ENCODE measurements around the gene KIRREL1.

Gene KIRREL1

GRCh38 chr1:157993147-157993917 is at the start of gene KIRREL1:
TSS of gene KIRREL1 (plus strand) at chr1:157993645. CDS start at chr1:157993677, 32 bp downstream.
- no peak for DNase-seq

GRCh38 chr1:157944663-157945280 is 48.7 kb upstream of the KIRREL1 start:
- DNase-seq = no peak

- DNase-seq = peak; percentile 4
Measured at GRCh38 chr1:157948312-157949073, 45.0 kb upstream of the KIRREL1 start.

GRCh38 chr1:157949074-157949354 is 44.4 kb upstream of the KIRREL1 start:
- no peak for DNase-seq

DNA sequence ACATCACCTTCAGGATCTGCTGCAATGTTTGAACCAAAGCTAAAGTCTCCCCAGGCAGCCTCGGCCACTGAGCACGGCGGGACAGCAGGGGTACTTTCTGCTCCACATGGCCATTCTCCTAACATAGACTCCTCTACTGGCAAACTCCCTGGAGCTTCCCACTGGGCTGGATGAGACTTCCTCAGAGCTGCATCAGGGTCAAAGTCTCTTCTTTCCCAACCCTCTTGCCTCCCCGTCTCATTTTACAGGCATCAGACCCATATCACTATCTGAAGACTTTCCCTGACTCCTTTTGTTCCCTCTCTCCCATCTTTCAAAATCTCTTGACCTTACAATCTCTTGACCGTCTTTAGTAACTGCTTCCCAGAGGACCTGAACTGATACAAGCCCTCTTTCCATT is 42.2 kb upstream of the KIRREL1 start:
- DNase-seq = no peak

- DNase-seq = no peak
Measured at GRCh38 chr1:157952601-157953000, 40.8 kb upstream of the KIRREL1 start.

- DNase-seq = no peak
Measured at GRCh38 chr1:157955221-157955620, 38.2 kb upstream of the KIRREL1 start.

DNA sequence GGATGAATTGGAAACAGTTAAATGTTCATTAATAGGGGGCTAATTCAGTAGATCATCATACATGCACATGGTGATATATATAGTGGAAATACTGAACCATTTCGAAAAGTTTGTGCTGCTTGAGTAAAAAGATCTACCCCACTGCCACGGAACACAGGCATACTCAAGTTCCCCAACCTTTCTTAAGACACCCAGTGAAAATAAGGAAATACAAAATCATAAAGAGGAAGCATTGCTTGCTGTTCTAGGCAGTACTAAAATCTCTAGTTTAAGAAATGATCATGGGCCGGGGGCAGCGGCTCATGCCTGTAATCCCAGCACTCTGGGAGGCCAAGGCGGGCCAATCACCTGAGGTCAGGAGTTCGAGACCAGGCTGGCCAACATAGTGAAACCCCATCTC is 37.6 kb upstream of the KIRREL1 start:
- no peak for DNase-seq

DNA sequence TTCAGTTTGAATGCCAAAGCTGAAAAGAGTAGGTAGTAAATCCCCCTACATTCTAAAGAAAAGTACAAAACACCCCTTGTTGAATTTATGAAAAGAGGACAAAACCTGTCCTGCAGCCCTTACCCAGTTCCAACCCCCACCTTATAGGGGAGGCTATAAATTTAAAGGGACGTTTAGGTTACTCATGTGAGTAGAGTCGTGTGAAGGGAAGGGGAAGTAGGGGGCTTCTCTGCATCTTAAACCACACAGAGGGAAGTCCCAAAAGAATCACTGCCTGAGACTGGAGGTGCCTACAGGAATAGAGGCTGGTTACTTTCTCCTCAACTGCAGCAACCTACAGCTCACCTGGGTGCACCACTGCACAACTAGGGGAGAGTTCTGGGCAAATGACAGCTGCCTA is 36.7 kb upstream of the KIRREL1 start:
- no peak for DNase-seq

DNA sequence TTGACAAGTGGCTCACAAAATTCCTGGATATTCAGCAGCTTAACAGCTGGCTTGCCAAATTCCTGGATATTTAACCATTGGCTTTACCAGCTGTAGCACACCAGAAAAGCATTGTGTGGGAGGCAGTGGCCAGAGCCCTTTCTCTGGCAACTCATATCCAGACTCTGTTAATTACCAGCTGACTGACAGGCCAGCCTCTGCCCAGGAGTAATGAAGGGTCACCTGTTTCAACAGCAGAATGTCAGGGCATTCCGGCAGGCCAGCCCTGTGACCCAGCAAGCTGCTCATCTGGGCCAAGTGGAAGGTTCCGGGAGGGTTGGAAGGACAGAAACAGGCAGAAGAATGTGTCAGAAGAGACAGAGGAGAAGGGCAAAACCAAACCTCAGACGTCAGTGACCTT is 35.2 kb upstream of the KIRREL1 start:
- DNase-seq = no peak

- DNase-seq = no peak
Measured at GRCh38 chr1:157959750-157960149, 33.7 kb upstream of the KIRREL1 start.

DNA sequence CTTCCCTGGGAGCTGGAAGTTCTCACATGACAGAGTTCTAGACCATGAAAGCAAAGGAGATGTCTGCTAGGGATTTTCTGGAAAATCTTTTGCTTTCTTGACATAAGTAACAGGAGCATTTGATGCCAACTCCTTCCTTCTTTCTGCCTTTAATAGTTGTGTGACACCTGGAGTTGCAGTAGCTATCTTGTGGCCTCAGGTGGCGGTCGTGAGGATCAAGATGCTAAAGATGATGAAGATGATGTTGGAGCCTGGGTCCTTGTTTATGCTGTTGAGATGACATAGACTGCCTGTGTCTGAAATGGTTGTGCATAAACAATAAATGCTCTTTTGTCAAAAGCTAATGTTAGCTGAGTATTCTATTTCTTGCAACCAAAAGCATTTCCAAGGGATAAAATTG is 32.7 kb upstream of the KIRREL1 start:
- DNase-seq = no peak

DNA sequence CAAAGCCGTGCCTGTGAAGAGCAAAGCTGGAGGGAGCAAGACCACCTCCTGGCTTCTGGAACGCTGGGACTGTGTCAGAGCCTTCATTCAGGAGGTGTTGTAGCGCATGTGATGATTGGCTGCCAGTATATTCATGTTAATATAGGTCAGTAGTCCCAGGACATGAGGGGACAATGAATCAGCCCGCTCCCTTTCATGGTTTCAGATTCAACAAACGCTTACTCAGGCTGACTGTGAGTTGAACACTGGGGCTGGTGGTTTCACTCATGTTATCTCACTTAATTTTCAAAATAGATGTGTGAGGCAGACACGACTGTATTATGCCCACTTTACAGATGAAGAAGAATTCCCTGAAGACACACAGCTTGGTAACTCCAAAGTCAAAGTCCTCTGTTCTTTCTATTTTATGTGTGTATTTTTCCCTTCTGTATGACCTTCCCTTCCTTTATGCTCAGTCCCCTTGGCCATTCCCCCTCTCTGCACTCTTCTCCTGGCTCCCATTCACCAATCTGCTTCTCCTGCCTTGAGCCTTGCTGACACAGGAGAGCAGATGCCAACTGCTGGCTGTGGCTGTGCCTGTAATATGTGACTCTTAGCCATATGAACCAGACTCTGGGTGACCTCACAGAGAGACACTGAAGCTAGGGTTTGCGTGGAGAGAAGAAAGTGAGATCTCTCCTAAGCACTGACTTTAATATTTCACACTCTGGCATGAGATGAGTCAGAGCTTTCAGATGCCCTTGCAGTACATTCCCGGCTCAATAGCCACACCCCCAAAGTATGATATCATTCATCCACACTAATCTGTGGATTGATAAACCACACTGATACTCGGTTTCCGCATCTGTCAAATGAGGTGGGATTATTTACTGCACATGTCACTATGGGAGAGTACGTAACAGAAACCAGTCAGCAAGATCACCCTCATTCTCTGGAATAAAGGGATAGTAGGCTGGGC is 31.4 kb upstream of the KIRREL1 start:
- DNase-seq = no peak

- DNase-seq = peak; percentile 4
Measured at GRCh38 chr1:157963713-157964112, 29.7 kb upstream of the KIRREL1 start.

GRCh38 chr1:157965584-157965983 is 27.9 kb upstream of the KIRREL1 start:
- DNase-seq = no peak

GRCh38 chr1:157966031-157966537 is 27.4 kb upstream of the KIRREL1 start:
- DNase-seq = no peak

DNA sequence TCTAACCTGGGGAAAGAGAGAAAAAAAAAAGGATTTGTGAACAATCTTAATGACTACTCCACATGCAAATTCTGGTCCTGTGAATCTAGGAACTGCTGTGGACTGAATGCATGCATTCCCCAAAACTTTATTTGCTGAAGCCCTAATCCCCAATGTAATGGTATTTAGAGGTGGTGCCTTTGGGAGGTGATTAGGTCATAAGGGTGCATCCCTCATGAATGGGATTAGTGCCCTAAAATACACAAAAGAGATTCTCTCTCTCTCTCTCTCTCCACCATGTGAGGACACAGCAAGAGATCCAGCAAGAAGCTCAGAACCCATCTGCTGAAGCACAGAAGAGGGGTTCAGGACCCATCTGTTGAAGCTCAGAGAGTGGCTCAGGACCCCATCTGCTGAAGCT is 26.2 kb upstream of the KIRREL1 start:
- DNase-seq = no peak

DNA sequence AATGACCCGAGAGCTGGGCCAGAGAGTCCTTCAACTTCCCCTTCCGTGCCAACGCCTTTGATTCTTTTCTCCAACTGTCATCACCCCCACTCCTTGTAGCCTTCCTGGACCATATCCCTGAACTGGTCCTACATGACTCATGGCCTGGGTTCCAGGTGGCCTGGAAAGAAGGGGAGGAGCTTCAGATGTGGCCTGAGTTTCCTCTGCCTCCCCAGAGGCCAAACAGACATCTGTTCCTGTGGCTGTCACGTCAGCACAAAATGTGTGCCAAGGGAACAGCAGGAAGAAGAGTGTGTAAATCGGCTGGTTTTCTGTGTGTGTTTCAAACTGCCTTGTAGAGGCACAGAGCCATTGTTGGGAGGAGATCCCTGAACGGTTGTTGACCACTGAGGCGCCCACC is 24.9 kb upstream of the KIRREL1 start:
- DNase-seq = no peak

DNA sequence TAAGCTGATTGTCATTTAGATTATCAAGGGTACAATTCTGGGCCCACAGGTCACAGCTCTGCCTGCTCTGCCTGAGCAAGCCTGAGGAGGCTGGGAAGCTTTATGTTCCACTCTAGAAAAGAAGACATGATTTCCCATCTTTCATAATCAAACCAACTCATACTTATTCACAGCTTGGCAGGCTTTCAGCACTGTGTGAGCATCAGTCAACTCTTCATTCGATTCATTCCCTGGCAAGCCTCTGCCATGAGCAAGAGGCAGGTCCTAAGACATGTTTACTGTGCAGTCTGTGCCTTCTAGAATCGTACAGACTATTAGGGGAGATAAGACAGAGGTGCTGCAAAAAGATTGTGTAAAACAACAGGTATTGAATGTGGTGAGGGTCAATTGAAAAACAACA is 24.5 kb upstream of the KIRREL1 start:
- DNase-seq = no peak

DNA sequence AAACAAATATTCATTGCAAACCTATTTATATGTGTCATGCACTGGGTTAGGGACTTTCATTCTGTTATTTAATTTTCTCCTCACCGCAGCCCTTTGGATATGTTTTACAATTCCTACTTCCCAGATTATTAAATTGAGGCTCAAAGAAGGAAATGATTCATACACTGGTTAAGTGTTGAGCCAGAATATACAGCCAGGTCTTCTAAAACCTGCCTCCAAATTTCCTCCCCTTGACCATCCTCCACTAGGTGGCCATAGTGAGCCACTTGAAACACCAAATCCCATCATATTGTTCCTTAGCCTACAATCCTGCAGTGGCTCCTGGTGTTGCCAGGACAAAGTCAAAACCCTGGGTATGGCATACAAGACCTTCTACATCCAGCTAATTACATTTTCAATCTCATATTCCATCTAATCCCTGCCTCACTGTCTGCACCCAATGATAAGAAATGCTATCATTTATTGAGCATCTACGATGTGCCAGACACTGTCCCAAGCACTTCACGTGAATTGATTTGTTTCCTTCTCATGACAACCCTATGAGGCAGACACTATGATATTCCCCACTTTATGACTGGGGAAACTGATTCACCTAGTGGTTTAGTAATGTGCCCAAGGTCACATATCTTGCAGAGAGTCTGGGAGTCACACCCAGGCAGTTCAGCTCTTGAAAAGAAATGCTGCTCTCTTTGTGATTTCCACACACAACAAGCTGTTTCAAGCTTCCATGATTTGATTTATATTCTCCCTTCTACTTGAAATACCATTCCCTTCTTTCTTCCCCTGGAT is 23.6 kb upstream of the KIRREL1 start:
- DNase-seq = no peak

GRCh38 chr1:157971769-157972168 is 21.7 kb upstream of the KIRREL1 start:
- no peak for DNase-seq
